Astrocyte (in vitro differentiated cells and primary cell): ENCODE data around the gene QSER1. TPM values are rescaled to one million over a fixed set of nuclear protein-coding genes. Genes with fewer than 3 reads are reported as not detected.

Source experiments
- DNase-seq: peaks from one replicate; pipeline ENCODE4 v3.0.0-alpha.2; 2010; ENCODE audit warnings: low read depth
- FAIRE-seq: peaks from 2 replicates; lab custom pipeline; 2011; peaks lifted over from hg19 to GRCh38; lab: Jason Lieb, UNC
- H2AFZ ChIP-seq: 2 replicates; pipeline ENCODE4 v1.6.0; 2012; ENCODE audit warnings: low read depth, low read length, inconsistent platforms
- H3K27ac ChIP-seq: 2 replicates; pipeline ENCODE4 v1.5.1; 2011; ENCODE audit warnings: low read depth, low read length, inconsistent platforms
- H3K27me3 ChIP-seq: 2 replicates; pipeline ENCODE4 v1.6.0; 2011; ENCODE audit warnings: low read length, inconsistent platforms; ENCODE audit not compliant: insufficient read depth
- H3K36me3 ChIP-seq: 2 replicates; pipeline ENCODE4 v1.5.1; 2011; ENCODE audit warnings: low read length, inconsistent platforms; ENCODE audit not compliant: insufficient read depth
- H3K4me1 ChIP-seq: 2 replicates; pipeline ENCODE4 v1.5.1; 2011; ENCODE audit warnings: low read length, inconsistent platforms; ENCODE audit not compliant: insufficient read depth
- H3K4me2 ChIP-seq: 2 replicates; pipeline ENCODE4 v1.6.0; 2012; ENCODE audit warnings: low read length, inconsistent platforms
- H3K4me3 ChIP-seq: 2 replicates; pipeline ENCODE4 v1.5.1; 2011; ENCODE audit warnings: low read depth, mild to moderate bottlenecking, low read length, inconsistent platforms; ENCODE audit not compliant: insufficient read depth
- H3K79me2 ChIP-seq: 2 replicates; pipeline ENCODE4 v1.6.0; 2012; ENCODE audit warnings: mild to moderate bottlenecking, low read length, inconsistent platforms; ENCODE audit not compliant: insufficient read depth
- H3K9ac ChIP-seq: 2 replicates; pipeline ENCODE4 v1.6.0; 2012; ENCODE audit warnings: mild to moderate bottlenecking, low read length, inconsistent platforms
- H3K9me3 ChIP-seq: 2 replicates; pipeline ENCODE4 v1.5.1; 2012; ENCODE audit warnings: low read depth, mild to moderate bottlenecking, low read length, inconsistent platforms; ENCODE audit not compliant: insufficient read depth
- H4K20me1 ChIP-seq: 2 replicates; pipeline ENCODE4 v1.6.0; 2012; ENCODE audit warnings: low read length, inconsistent platforms; ENCODE audit not compliant: insufficient read depth
- H3K27ac Mint-ChIP-seq: one replicate; pipeline ENCODE4 v1.8.0; 2021; ENCODE audit warnings: mild to moderate bottlenecking, mixed read lengths; ENCODE audit not compliant: unreplicated experiment
- H3K27me3 Mint-ChIP-seq: one replicate; pipeline ENCODE4 v1.8.0; 2021; ENCODE audit warnings: low read depth, mixed read lengths; ENCODE audit not compliant: unreplicated experiment
- H3K36me3 Mint-ChIP-seq: one replicate; pipeline ENCODE4 v1.8.0; 2021; ENCODE audit warnings: low read depth, mixed read lengths; ENCODE audit not compliant: unreplicated experiment
- H3K4me1 Mint-ChIP-seq: one replicate; pipeline ENCODE4 v1.8.0; 2021; ENCODE audit warnings: low read depth, mixed read lengths; ENCODE audit not compliant: unreplicated experiment
- H3K4me3 Mint-ChIP-seq: one replicate; pipeline ENCODE4 v1.8.0; 2021; ENCODE audit warnings: mild to moderate bottlenecking, moderate library complexity, mixed read lengths; ENCODE audit not compliant: unreplicated experiment
- H3K9me3 Mint-ChIP-seq: one replicate; pipeline ENCODE4 v1.8.0; 2021; ENCODE audit warnings: mild to moderate bottlenecking, mixed read lengths; ENCODE audit not compliant: unreplicated experiment
- CTCF ChIP-seq: IDR thresholded peaks from 2 replicates; pipeline ENCODE4 v1.5.1; 2011; ENCODE audit warnings: low read depth, mild to moderate bottlenecking, inconsistent platforms, low read length, moderate library complexity; ENCODE audit not compliant: insufficient read depth
- EZH2 ChIP-seq: IDR thresholded peaks from 2 replicates; pipeline ENCODE4 v1.6.1; 2012; ENCODE audit warnings: mild to moderate bottlenecking, low read length, inconsistent platforms; ENCODE audit not compliant: insufficient read depth
- total RNA-seq: library from RNA; stranded (reverse); gene quantifications from 2 replicates; pipeline ENCODE4 v1.2.1, GENCODE V29; 2021

QSER1 gene
- total RNA-seq, 1 donor from 2014 or later: 35.7 TPM

DNA sequence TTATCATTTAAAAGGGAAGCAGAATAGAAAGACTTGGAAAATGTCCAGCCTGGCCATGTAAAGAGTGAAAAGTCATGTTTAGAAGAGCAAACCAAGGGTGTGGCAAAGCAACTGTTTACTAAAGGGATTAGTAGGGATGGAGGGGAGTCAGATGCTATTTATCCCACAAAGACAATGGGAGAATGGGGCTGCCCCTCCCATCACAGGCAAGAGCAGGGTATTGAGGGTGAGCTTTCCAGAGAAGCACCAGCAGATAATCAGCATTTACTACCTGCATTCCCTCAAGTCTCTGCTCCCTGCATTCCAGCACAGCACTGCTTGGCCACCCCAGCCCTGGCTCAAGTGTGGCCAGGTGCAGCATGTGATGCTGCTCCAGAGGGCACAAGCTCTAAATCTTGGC lies 18.5 kb upstream of the QSER1 start:
- H3K4me1 Mint-ChIP-seq: no peaks in the 10 kb centered on the region
- Histone ChIP-seq H3K4me1 (no peaks in the 10 kb centered on the region), H3K9me3 (no peaks in the 10 kb centered on the region), H3K4me3 (no peak overlapping the region), H3K79me2 (no peaks in the 10 kb centered on the region), H3K4me2 (no peak overlapping the region), H3K36me3 (no peaks in the 10 kb centered on the region), H2AFZ (no peak overlapping the region), H3K27me3 (no peaks in the 10 kb centered on the region), H3K9ac (no peak overlapping the region), H4K20me1 (no peaks in the 10 kb centered on the region), H3K27ac (no peak overlapping the region)
- no peaks in the 10 kb centered on the region for H3K36me3 Mint-ChIP-seq
- no peak overlapping the region for H3K4me3 Mint-ChIP-seq
- no peaks in the 10 kb centered on the region for H3K9me3 Mint-ChIP-seq
- FAIRE-seq (no peak), DNase-seq (no peak)
- H3K27me3 Mint-ChIP-seq: peaks cover 2% of the 10 kb centered on the region
- no peak for TF ChIP-seq EZH2
- no peak overlapping the region for H3K27ac Mint-ChIP-seq

GRCh38 chr11:32881286-32881685 lies 11.3 kb upstream of the QSER1 start:
- H3K36me3 Mint-ChIP-seq: no peaks in the 10 kb centered on the region
- Histone ChIP-seq H3K4me3 (no peak overlapping the region), H3K27me3 (no peaks in the 10 kb centered on the region), H3K9me3 (no peaks in the 10 kb centered on the region), H3K36me3 (no peaks in the 10 kb centered on the region), H3K79me2 (no peaks in the 10 kb centered on the region), H3K9ac (no peak overlapping the region), H2AFZ (no peak overlapping the region), H3K4me1 (no peaks in the 10 kb centered on the region), H3K4me2 (no peak overlapping the region), H3K27ac (no peak overlapping the region), H4K20me1 (no peaks in the 10 kb centered on the region)
- FAIRE-seq (no peak), DNase-seq (no peak)
- no peaks in the 10 kb centered on the region for H3K9me3 Mint-ChIP-seq
- H3K27ac Mint-ChIP-seq: no peak overlapping the region
- no peak overlapping the region for H3K4me3 Mint-ChIP-seq
- TF ChIP-seq EZH2 (no peak), CTCF (no peak)
- H3K4me1 Mint-ChIP-seq: no peaks in the 10 kb centered on the region
- H3K27me3 Mint-ChIP-seq: peaks cover 3% of the 10 kb centered on the region

DNA sequence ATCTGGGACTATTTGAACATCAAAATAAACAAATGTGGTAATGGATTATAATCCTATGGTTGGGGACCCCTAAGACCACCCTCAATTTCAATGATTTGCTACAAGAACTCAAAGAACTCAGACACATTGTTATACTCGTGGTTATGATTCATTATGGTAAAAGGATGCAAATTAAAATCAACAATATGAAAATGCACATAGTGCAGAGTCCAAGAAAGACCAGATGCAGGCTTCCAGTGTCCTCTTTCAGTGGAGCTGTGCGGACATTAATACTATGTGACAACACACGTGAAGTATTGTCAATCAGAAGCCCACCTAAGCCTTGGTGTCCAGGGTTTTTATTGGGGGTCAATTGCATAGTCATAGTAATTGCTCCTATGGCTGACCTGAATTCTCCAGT lies 9.2 kb upstream of the QSER1 start:
- no peaks in the 10 kb centered on the region for H3K27me3 ChIP-seq

More for the DNA sequence above, 9.2 kb upstream of the QSER1 start:
- Histone ChIP-seq H3K36me3 (no peaks in the 10 kb centered on the region), H3K9ac (no peak overlapping the region), H3K4me2 (no peak overlapping the region), H2AFZ (no peak overlapping the region), H3K4me1 (no peaks in the 10 kb centered on the region), H4K20me1 (no peaks in the 10 kb centered on the region), H3K4me3 (no peak overlapping the region), H3K79me2 (no peaks in the 10 kb centered on the region), H3K9me3 (no peaks in the 10 kb centered on the region), H3K27ac (no peak overlapping the region)
- Mint-ChIP-seq H3K9me3 (no peaks in the 10 kb centered on the region), H3K27ac (no peak overlapping the region), H3K36me3 (no peaks in the 10 kb centered on the region), H3K27me3 (peaks cover 3% of the 10 kb centered on the region), H3K4me3 (no peak overlapping the region), H3K4me1 (no peaks in the 10 kb centered on the region)
- no peak for FAIRE-seq
- TF ChIP-seq EZH2 (no peak), CTCF (no peak)
- no peak for DNase-seq
